Hepatocyte (in vitro differentiated cells): ENCODE data around the gene PI4K2A.

Experiments
- CTCF ChIP-seq: fragments of 200-600 bp; sonication (generic); IDR thresholded peaks from 2 replicates; pipeline ENCODE4 v1.5.1; 2016; ENCODE audit warnings: antibody characterized with exemption, mild to moderate bottlenecking; ENCODE audit not compliant: poor library complexity
- EZH2 ChIP-seq: fragments of 200-600 bp; sonication (generic); IDR thresholded peaks from 2 replicates; pipeline ENCODE4 v1.6.1; 2016; ENCODE audit warnings: antibody characterized with exemption, mild to moderate bottlenecking, borderline replicate concordance

DNA sequence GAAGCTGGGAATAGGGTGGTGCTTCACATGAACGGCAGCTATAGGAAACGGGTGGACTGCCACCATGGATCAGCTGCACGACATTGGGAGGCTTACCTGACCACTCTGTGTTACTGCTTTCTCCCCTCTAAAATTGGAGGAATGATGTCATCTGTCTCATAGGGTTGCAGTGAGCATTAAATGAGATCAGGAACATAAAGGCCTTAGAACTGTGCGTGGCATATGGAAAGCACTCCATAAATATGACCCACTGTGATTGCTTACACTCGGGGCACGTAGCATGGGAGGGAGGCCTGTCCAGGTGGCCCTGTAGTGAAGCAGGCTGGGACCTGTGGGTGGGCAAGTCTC is 41.2 kb upstream of the PI4K2A start:
- no peak for TF ChIP-seq CTCF
- no peak for TF ChIP-seq EZH2
